WTC11 (cell line): ENCODE measurements around the gene MT1M. TPM values are rescaled to one million over a fixed set of nuclear protein-coding genes. Genes with fewer than 3 reads are reported as not detected.

ENCODE experiments used
- ATAC-seq: fragments of 200-7000 bp; cut with Tn5 transposase; 2 replicates; pipeline ENCODE4 v1.10.0; 2021; ENCODE audit warnings: mild to moderate bottlenecking, moderate library complexity
- CTCF ChIA-PET: fragments of 300-600 bp; sonication (Branson Sonifier 250); formaldehyde crosslinking; loops from one replicate; lab custom pipeline; 2021; ENCODE audit warnings: antibody characterized with exemption; lab: Charles Lee
- POLR2A ChIA-PET: fragments of 350-600 bp; sonication (Branson Sonifier 250); formaldehyde crosslinking; loops from one replicate; lab custom pipeline; 2021; ENCODE audit warnings: antibody characterized with exemption; lab: Charles Lee
- DNase-seq: peaks from one replicate; pipeline ENCODE4 v3.0.0; 2021; ENCODE audit warnings: low spot score
- H3K27ac Mint-ChIP-seq: 2 replicates; pipeline ENCODE4 v1.8.0; 2021; ENCODE audit warnings: mixed read lengths
- H3K27me3 Mint-ChIP-seq: 2 replicates; pipeline ENCODE4 v1.8.0; 2021; ENCODE audit warnings: low read depth, mild to moderate bottlenecking, moderate library complexity, mixed read lengths
- H3K36me3 Mint-ChIP-seq: 2 replicates; pipeline ENCODE4 v1.8.0; 2021; ENCODE audit warnings: mixed read lengths
- H3K4me1 Mint-ChIP-seq: 2 replicates; pipeline ENCODE4 v1.8.0; 2022; ENCODE audit warnings: mixed read lengths
- H3K4me3 Mint-ChIP-seq: 2 replicates; pipeline ENCODE4 v1.8.0; 2021; ENCODE audit warnings: mild to moderate bottlenecking, moderate library complexity, mixed read lengths
- H3K9me3 Mint-ChIP-seq: 2 replicates; pipeline ENCODE4 v1.8.0; 2021; ENCODE audit warnings: mixed read lengths
- CBFB ChIP-seq: sonication (generic); formaldehyde crosslinking; IDR thresholded peaks from 2 replicates; pipeline ENCODE4 v1.8.1; 2022; ENCODE audit warnings: mild to moderate bottlenecking, low read depth, missing genetic modification reagents
- EMX1 ChIP-seq: fragments of 250-450 bp; sonication (Bioruptor Pico); IDR thresholded peaks from 2 replicates; pipeline ENCODE4 v1.8.0; 2021; ENCODE audit warnings: mild to moderate bottlenecking
- ESRRA ChIP-seq: sonication (generic); formaldehyde crosslinking; IDR thresholded peaks from 2 replicates; pipeline ENCODE4 v1.8.1; 2022; ENCODE audit warnings: mild to moderate bottlenecking, missing genetic modification reagents, borderline replicate concordance
- FOXK1 ChIP-seq: sonication (generic); formaldehyde crosslinking; IDR thresholded peaks from 2 replicates; pipeline ENCODE4 v1.8.0; 2022; ENCODE audit warnings: mild to moderate bottlenecking, moderate library complexity, missing genetic modification reagents
- GABPB1 ChIP-seq: sonication (generic); formaldehyde crosslinking; IDR thresholded peaks from 2 replicates; pipeline ENCODE4 v1.8.1; 2023; ENCODE audit warnings: mild to moderate bottlenecking, missing genetic modification reagents
- IRF2 ChIP-seq: sonication (generic); formaldehyde crosslinking; IDR thresholded peaks from 2 replicates; pipeline ENCODE4 v1.8.0; 2022; ENCODE audit warnings: low read depth, missing genetic modification reagents, borderline replicate concordance
- ZNF121 ChIP-seq: sonication (generic); formaldehyde crosslinking; IDR thresholded peaks from 2 replicates; pipeline ENCODE4 v1.8.0; 2023; ENCODE audit warnings: missing genetic modification reagents
- ZNF423 ChIP-seq: fragments of 250-450 bp; sonication (Bioruptor Pico); IDR thresholded peaks from 2 replicates; pipeline ENCODE4 v2.1.2; 2022; ENCODE audit warnings: mild to moderate bottlenecking, moderate library complexity
- total RNA-seq: library from RNA; stranded (reverse); gene quantifications from 3 replicates; pipeline ENCODE4 v1.2.3, GENCODE V29; 2021
- TF ChIP-seq, protein P1 (sequence below): sonication (generic); formaldehyde crosslinking; IDR thresholded peaks from 2 replicates; pipeline ENCODE4 v1.8.0; 2023; ENCODE audit warnings: missing genetic modification reagents
- TF ChIP-seq, protein P2 (sequence below): sonication (generic); formaldehyde crosslinking; IDR thresholded peaks from 2 replicates; pipeline ENCODE4 v1.8.1; 2023; ENCODE audit warnings: mild to moderate bottlenecking, missing genetic modification reagents
- TF ChIP-seq, protein P3 (sequence below): sonication (generic); formaldehyde crosslinking; IDR thresholded peaks from 2 replicates; pipeline ENCODE4 v1.8.0; 2023; ENCODE audit warnings: mild to moderate bottlenecking, missing genetic modification reagents
- TF ChIP-seq, protein P4 (sequence below): sonication (generic); formaldehyde crosslinking; IDR thresholded peaks from 2 replicates; pipeline ENCODE4 v1.8.1; 2022; ENCODE audit warnings: low read depth, missing genetic modification reagents, borderline replicate concordance
- TF ChIP-seq, protein P5 (sequence below): sonication (generic); formaldehyde crosslinking; IDR thresholded peaks from 2 replicates; pipeline ENCODE4 v1.8.0; 2022; ENCODE audit warnings: mild to moderate bottlenecking, missing genetic modification reagents
- TF ChIP-seq, protein P6 (sequence below): sonication (generic); formaldehyde crosslinking; IDR thresholded peaks from 2 replicates; pipeline ENCODE4 v1.8.1; 2022; ENCODE audit warnings: mild to moderate bottlenecking, moderate library complexity, missing genetic modification reagents
- TF ChIP-seq, protein P7 (sequence below): sonication (generic); formaldehyde crosslinking; IDR thresholded peaks from 2 replicates; pipeline ENCODE4 v1.8.1; 2023; ENCODE audit warnings: mild to moderate bottlenecking, missing genetic modification reagents, borderline replicate concordance
- TF ChIP-seq, protein P8 (sequence below): fragments of 250-450 bp; sonication (Bioruptor Pico); IDR thresholded peaks from 2 replicates; pipeline ENCODE4 v1.9.0; 2021; ENCODE audit warnings: mild to moderate bottlenecking
- TF ChIP-seq, protein P9 (sequence below): fragments of 250-450 bp; sonication (Bioruptor Pico); IDR thresholded peaks from 2 replicates; pipeline ENCODE4 v2.1.2; 2022; ENCODE audit warnings: mild to moderate bottlenecking, moderate library complexity

MT1M gene
- total RNA-seq, 1 experiment from 2014 or later: 4.7 TPM

DNA sequence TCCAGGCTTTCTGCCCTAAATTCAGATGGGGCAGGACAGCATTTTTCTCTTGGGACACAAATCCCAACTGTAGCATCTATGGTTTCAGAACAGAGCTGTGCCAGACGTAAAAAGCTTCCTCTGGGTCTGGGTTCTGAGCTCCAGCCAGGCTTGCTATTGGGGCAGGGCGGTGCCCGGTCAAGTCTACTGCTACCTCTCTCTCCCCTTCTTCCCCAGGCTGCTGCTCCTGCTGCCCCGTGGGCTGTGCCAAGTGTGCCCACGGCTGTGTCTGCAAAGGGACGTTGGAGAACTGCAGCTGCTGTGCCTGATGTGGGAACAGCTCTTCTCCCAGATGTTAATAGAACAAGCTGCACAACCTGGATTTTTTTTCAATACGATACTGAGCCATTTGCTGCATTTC, 1.1 kb downstream of the MT1M start (continued):
- TF ChIP-seq, protein P1, sequence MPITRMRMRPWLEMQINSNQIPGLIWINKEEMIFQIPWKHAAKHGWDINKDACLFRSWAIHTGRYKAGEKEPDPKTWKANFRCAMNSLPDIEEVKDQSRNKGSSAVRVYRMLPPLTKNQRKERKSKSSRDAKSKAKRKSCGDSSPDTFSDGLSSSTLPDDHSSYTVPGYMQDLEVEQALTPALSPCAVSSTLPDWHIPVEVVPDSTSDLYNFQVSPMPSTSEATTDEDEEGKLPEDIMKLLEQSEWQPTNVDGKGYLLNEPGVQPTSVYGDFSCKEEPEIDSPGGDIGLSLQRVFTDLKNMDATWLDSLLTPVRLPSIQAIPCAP (CRISPR knock-in tag): no peak
- TF ChIP-seq, protein P2, sequence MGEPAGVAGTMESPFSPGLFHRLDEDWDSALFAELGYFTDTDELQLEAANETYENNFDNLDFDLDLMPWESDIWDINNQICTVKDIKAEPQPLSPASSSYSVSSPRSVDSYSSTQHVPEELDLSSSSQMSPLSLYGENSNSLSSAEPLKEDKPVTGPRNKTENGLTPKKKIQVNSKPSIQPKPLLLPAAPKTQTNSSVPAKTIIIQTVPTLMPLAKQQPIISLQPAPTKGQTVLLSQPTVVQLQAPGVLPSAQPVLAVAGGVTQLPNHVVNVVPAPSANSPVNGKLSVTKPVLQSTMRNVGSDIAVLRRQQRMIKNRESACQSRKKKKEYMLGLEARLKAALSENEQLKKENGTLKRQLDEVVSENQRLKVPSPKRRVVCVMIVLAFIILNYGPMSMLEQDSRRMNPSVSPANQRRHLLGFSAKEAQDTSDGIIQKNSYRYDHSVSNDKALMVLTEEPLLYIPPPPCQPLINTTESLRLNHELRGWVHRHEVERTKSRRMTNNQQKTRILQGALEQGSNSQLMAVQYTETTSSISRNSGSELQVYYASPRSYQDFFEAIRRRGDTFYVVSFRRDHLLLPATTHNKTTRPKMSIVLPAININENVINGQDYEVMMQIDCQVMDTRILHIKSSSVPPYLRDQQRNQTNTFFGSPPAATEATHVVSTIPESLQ (CRISPR knock-in tag): no peak
- TF ChIP-seq, protein P3, sequence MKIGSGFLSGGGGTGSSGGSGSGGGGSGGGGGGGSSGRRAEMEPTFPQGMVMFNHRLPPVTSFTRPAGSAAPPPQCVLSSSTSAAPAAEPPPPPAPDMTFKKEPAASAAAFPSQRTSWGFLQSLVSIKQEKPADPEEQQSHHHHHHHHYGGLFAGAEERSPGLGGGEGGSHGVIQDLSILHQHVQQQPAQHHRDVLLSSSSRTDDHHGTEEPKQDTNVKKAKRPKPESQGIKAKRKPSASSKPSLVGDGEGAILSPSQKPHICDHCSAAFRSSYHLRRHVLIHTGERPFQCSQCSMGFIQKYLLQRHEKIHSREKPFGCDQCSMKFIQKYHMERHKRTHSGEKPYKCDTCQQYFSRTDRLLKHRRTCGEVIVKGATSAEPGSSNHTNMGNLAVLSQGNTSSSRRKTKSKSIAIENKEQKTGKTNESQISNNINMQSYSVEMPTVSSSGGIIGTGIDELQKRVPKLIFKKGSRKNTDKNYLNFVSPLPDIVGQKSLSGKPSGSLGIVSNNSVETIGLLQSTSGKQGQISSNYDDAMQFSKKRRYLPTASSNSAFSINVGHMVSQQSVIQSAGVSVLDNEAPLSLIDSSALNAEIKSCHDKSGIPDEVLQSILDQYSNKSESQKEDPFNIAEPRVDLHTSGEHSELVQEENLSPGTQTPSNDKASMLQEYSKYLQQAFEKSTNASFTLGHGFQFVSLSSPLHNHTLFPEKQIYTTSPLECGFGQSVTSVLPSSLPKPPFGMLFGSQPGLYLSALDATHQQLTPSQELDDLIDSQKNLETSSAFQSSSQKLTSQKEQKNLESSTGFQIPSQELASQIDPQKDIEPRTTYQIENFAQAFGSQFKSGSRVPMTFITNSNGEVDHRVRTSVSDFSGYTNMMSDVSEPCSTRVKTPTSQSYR (CRISPR knock-in tag): no peak
- TF ChIP-seq GABPB1 (CRISPR knock-in tag) (no peak), ZNF423 (CRISPR knock-in tag) (no peak), IRF2 (no peak), ESRRA (CRISPR knock-in tag) (no peak)
- TF ChIP-seq, protein P4, sequence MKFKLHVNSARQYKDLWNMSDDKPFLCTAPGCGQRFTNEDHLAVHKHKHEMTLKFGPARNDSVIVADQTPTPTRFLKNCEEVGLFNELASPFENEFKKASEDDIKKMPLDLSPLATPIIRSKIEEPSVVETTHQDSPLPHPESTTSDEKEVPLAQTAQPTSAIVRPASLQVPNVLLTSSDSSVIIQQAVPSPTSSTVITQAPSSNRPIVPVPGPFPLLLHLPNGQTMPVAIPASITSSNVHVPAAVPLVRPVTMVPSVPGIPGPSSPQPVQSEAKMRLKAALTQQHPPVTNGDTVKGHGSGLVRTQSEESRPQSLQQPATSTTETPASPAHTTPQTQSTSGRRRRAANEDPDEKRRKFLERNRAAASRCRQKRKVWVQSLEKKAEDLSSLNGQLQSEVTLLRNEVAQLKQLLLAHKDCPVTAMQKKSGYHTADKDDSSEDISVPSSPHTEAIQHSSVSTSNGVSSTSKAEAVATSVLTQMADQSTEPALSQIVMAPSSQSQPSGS (CRISPR knock-in tag): no peak

DNA sequence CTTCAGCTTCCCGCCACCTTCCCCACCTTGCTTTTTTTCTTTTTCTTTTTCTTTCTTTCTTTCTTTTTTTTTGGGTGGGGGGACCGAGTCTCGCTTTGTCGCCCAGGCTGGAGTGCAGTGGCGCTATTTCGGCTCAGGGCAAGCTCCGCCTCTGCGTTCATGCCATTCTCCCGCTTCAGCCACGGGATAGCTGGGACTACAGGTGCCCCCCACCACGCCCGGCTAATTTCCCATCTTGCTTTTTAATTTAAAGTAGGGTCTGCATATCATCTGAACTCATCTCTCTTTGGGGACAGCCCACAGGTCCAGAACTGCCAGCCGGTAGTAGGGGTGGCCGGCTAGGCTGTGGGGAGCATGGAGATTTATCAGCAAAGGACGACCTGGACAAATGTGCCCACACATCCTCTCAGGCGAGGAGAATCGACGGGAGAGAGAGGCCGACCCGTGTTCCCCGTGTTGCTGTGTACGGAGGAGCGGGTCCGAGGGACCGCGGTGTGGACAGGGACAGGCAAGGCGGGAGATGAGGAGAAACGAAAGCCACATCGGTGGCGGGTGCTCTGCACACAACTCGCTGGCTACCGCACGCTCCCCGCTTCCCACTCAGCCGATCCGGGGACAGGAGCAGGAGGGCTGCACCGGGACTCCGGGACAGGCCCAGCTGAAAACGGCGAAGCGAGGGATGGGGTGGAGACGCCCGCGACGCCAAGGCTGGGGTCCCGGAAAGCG, 2.4 kb downstream of the MT1M start:
- Mint-ChIP-seq H3K4me3 (peak overlapping the region; percentile 71), H3K27ac (no peak overlapping the region), H3K4me1 (peaks cover 32% of the 10 kb centered on the region), H3K9me3 (no peaks in the 10 kb centered on the region), H3K36me3 (peaks cover 6% of the 10 kb centered on the region; the same call in 1 of the 2 replicates), H3K27me3 (peaks cover 100% of the 10 kb centered on the region)
- ChIA-PET CTCF (interaction anchor here (1.9 kb wide), 1 partner anchor 31 kb away, joined by 4 read pairs; no protein-coding TSS in a partner anchor), POLR2A (interaction anchor here (0.8 to 5.1 kb wide), 3 partner anchors 9 to 47 kb away, joined by 4 to 24 read pairs (median 4); partner anchors contain the start of genes MT1E, MT1H and MT1X)
- ATAC-seq (peak; percentile 2; the same call in 1 of the 2 replicates), DNase-seq (no peak)
- TF ChIP-seq, protein P5, sequence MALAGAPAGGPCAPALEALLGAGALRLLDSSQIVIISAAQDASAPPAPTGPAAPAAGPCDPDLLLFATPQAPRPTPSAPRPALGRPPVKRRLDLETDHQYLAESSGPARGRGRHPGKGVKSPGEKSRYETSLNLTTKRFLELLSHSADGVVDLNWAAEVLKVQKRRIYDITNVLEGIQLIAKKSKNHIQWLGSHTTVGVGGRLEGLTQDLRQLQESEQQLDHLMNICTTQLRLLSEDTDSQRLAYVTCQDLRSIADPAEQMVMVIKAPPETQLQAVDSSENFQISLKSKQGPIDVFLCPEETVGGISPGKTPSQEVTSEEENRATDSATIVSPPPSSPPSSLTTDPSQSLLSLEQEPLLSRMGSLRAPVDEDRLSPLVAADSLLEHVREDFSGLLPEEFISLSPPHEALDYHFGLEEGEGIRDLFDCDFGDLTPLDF (CRISPR knock-in tag): no peak
- TF ChIP-seq ZNF121 (no peak), CBFB (no peak), FOXK1 (no peak), EMX1 (CRISPR knock-in tag) (no peak)
- TF ChIP-seq, protein P6, sequence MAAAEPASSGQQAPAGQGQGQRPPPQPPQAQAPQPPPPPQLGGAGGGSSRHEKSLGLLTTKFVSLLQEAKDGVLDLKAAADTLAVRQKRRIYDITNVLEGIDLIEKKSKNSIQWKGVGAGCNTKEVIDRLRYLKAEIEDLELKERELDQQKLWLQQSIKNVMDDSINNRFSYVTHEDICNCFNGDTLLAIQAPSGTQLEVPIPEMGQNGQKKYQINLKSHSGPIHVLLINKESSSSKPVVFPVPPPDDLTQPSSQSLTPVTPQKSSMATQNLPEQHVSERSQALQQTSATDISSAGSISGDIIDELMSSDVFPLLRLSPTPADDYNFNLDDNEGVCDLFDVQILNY: no peak
- TF ChIP-seq, protein P7, sequence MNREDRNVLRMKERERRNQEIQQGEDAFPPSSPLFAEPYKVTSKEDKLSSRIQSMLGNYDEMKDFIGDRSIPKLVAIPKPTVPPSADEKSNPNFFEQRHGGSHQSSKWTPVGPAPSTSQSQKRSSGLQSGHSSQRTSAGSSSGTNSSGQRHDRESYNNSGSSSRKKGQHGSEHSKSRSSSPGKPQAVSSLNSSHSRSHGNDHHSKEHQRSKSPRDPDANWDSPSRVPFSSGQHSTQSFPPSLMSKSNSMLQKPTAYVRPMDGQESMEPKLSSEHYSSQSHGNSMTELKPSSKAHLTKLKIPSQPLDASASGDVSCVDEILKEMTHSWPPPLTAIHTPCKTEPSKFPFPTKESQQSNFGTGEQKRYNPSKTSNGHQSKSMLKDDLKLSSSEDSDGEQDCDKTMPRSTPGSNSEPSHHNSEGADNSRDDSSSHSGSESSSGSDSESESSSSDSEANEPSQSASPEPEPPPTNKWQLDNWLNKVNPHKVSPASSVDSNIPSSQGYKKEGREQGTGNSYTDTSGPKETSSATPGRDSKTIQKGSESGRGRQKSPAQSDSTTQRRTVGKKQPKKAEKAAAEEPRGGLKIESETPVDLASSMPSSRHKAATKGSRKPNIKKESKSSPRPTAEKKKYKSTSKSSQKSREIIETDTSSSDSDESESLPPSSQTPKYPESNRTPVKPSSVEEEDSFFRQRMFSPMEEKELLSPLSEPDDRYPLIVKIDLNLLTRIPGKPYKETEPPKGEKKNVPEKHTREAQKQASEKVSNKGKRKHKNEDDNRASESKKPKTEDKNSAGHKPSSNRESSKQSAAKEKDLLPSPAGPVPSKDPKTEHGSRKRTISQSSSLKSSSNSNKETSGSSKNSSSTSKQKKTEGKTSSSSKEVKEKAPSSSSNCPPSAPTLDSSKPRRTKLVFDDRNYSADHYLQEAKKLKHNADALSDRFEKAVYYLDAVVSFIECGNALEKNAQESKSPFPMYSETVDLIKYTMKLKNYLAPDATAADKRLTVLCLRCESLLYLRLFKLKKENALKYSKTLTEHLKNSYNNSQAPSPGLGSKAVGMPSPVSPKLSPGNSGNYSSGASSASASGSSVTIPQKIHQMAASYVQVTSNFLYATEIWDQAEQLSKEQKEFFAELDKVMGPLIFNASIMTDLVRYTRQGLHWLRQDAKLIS (CRISPR knock-in tag): no peak
- TF ChIP-seq, protein P8, sequence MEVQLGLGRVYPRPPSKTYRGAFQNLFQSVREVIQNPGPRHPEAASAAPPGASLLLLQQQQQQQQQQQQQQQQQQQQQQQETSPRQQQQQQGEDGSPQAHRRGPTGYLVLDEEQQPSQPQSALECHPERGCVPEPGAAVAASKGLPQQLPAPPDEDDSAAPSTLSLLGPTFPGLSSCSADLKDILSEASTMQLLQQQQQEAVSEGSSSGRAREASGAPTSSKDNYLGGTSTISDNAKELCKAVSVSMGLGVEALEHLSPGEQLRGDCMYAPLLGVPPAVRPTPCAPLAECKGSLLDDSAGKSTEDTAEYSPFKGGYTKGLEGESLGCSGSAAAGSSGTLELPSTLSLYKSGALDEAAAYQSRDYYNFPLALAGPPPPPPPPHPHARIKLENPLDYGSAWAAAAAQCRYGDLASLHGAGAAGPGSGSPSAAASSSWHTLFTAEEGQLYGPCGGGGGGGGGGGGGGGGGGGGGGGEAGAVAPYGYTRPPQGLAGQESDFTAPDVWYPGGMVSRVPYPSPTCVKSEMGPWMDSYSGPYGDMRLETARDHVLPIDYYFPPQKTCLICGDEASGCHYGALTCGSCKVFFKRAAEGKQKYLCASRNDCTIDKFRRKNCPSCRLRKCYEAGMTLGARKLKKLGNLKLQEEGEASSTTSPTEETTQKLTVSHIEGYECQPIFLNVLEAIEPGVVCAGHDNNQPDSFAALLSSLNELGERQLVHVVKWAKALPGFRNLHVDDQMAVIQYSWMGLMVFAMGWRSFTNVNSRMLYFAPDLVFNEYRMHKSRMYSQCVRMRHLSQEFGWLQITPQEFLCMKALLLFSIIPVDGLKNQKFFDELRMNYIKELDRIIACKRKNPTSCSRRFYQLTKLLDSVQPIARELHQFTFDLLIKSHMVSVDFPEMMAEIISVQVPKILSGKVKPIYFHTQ: no peak
- TF ChIP-seq, protein P9, sequence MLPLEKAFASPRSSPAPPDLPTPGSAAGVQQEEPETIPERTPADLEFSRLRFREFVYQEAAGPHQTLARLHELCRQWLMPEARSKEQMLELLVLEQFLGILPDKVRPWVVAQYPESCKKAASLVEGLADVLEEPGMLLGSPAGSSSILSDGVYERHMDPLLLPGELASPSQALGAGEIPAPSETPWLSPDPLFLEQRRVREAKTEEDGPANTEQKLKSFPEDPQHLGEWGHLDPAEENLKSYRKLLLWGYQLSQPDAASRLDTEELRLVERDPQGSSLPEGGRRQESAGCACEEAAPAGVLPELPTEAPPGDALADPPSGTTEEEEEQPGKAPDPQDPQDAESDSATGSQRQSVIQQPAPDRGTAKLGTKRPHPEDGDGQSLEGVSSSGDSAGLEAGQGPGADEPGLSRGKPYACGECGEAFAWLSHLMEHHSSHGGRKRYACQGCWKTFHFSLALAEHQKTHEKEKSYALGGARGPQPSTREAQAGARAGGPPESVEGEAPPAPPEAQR: no peak
